Measurements from ENCODE around the gene CFC1B.
"Not testable (repeated sequence)": the region's sequence is repeated elsewhere in the genome, so short reads cannot be mapped to it uniquely, and the experiment has no call there.

DNA sequence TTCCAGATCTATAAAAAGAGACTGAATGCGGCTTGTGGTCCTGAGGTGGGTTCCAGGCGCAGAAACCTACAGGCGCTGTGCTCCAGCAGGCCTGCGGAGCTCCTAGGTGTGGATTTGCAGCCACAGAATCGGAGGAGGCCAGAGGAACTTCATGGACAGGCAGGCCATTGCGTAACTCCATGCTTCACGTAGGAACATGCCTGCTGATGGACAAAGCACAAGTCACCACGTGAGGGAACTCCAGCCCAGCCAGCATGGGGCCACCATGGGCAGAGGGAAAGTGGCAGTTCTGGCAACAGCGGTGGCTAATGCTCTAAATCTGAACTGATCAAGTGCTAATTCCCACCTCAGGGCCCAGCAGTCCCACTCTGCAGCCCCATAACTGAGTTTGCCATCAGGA, 17.2 kb downstream of the CFC1B start:
- TF ChIP-seq, protein P1, sequence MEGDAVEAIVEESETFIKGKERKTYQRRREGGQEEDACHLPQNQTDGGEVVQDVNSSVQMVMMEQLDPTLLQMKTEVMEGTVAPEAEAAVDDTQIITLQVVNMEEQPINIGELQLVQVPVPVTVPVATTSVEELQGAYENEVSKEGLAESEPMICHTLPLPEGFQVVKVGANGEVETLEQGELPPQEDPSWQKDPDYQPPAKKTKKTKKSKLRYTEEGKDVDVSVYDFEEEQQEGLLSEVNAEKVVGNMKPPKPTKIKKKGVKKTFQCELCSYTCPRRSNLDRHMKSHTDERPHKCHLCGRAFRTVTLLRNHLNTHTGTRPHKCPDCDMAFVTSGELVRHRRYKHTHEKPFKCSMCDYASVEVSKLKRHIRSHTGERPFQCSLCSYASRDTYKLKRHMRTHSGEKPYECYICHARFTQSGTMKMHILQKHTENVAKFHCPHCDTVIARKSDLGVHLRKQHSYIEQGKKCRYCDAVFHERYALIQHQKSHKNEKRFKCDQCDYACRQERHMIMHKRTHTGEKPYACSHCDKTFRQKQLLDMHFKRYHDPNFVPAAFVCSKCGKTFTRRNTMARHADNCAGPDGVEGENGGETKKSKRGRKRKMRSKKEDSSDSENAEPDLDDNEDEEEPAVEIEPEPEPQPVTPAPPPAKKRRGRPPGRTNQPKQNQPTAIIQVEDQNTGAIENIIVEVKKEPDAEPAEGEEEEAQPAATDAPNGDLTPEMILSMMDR (IDR thresholded peaks at IDR 0.05; ENCODE audit: low read length): not testable (repeated sequence)
- TF ChIP-seq EZH2 (IDR thresholded peaks at IDR 0.05; ENCODE audit: borderline replicate concordance, low read length): not testable (repeated sequence)

All from OCI-LY1 (cell line).